Testis (tissue), 3 donors: ENCODE data around the gene WLS. TPM values are rescaled to one million over a fixed set of nuclear protein-coding genes. Genes with fewer than 3 reads are reported as not detected.
"Not testable (repeated sequence)": the region's sequence is repeated elsewhere in the genome, so short reads cannot be mapped to it uniquely, and the experiment has no call there.

ENCODE experiments used
- DNase-seq: peaks from one replicate; pipeline ENCODE4 v3.0.0-alpha.2; 2019
- H3K27ac ChIP-seq, 2 donors: fragments of 200-600 bp; sonication (generic); one replicate each; pipeline ENCODE4 v1.5.1; 2019
- H3K27me3 ChIP-seq: fragments of 200-600 bp; sonication (generic); one replicate; pipeline ENCODE4 v1.5.1; 2019
- H3K36me3 ChIP-seq: fragments of 200-600 bp; sonication (generic); one replicate; pipeline ENCODE4 v1.5.1; 2017; ENCODE audit warnings: low read depth; ENCODE audit errors: missing control alignments
- H3K4me1 ChIP-seq: fragments of 200-600 bp; sonication (generic); one replicate; pipeline ENCODE4 v1.5.1; 2019
- H3K4me3 ChIP-seq, 2 donors: fragments of 200-600 bp; sonication (generic); one replicate each; pipeline ENCODE4 v1.5.1; 2017 to 2019
- H3K9me3 ChIP-seq: fragments of 200-600 bp; sonication (generic); one replicate; pipeline ENCODE4 v1.5.1; 2017
- CTCF ChIP-seq, 3 experiments: fragments of 450-650 bp in 2 of 3; fragments of 200-600 bp in 1 of 3; sonication (generic) in 1 of 3; IDR thresholded peaks; one replicate each; pipeline ENCODE4 v1.5.1; 2016 to 2019; ENCODE audit warnings: antibody characterized with exemption in 3 of 3, mild to moderate bottlenecking in 2 of 3, moderate library complexity in 1 of 3
- POLR2A ChIP-seq: fragments of 450-650 bp; IDR thresholded peaks from one replicate; pipeline ENCODE4 v1.6.1; 2017; ENCODE audit warnings: antibody characterized with exemption, mild to moderate bottlenecking, moderate library complexity
- WGBS, 2 donors: methylation state at CpG; one replicate each; pipeline ENCODE4 v1.1.5; 2018; 5-methylcytosine and 5-hydroxymethylcytosine counted together
- intact Hi-C: fragments of 100-400 bp; cut with DNase I; formaldehyde crosslinking; loops from one replicate; pipeline ENCODE4 v1.15.1; 2023; ENCODE audit warnings: low total_unique reads
- polyA plus RNA-seq: library from polyadenylated mRNA; stranded (reverse); fragments of 350-450 nt; fragmentation: Illumina TruSeq; extraction: RNeasy Lipid Tissue Mini Kit (QIAGEN cat#74804); gene quantifications from one replicate; pipeline ENCODE4 v1.2.3, GENCODE V29; 2014; ENCODE audit warnings: low read depth, low replicate concordance; ENCODE audit not compliant: insufficient read depth
- total RNA-seq, 2 donors: library from RNA; depleted of rRNA; stranded (reverse); fragments of >200 nt; gene quantifications; one replicate each; pipeline ENCODE4 v1.2.3, GENCODE V29; 2016

The WLS gene
- total and polyA plus RNA-seq, 3 donors from 2014 or later = 32.6 to 93.7 (median 75.5) TPM

DNA sequence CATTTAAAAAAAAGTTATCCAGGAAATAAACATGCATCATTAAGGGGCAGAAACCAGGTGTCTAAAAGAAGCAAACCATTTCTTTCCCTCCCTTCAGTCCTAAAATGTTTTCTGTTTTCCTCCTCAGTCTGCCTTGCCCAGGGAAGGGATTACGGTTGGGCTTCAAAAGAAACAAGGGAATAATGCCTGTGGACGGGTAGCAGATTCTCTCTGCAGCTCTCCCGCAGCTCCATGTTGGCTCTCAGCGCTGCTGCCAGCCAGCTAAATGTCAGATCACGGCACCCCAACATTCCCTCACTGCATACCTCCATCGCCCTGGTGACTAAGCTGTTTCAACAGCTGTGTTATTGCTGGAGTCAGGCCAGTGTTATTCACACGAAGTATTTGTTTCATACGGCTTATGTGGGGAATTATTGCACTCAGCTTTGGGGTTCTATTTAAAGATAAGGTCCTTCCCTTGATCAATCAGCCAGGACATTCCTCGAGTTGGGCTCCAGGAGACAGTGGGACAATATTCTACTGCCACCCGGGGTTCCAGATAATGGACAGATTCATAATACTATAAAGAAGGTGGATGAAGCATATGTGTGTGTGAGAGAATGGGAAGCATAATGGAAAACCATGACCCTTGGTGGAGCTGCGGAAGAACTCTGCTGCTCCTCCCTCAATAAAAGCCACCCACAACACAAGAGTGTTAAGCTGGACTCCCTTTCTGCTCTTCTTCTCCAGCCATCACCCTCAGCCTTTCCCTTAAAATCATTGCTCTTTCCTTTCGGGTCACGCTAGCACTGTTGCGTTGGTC lies 58.2 kb downstream of the WLS start:
- H3K4me1 ChIP-seq = peaks cover 26% of the 10 kb centered on the region
- no peaks in the 10 kb centered on the region for H3K9me3 ChIP-seq
- H3K36me3 ChIP-seq = no peaks in the 10 kb centered on the region
- intact Hi-C loops = no loop called here
- 52 to 55% methylated on average over 14 of the region's 14 CpGs for WGBS, 2 donors
- TF ChIP-seq CTCF (IDR thresholded peaks at IDR 0.05) (no peak), POLR2A (no peak)
- DNase-seq = peak; percentile 70
- peak overlapping the region; percentile 55 to 67 for H3K27ac ChIP-seq
- H3K27me3 ChIP-seq = no peaks in the 10 kb centered on the region
- H3K4me3 ChIP-seq = no peak overlapping the region

DNA sequence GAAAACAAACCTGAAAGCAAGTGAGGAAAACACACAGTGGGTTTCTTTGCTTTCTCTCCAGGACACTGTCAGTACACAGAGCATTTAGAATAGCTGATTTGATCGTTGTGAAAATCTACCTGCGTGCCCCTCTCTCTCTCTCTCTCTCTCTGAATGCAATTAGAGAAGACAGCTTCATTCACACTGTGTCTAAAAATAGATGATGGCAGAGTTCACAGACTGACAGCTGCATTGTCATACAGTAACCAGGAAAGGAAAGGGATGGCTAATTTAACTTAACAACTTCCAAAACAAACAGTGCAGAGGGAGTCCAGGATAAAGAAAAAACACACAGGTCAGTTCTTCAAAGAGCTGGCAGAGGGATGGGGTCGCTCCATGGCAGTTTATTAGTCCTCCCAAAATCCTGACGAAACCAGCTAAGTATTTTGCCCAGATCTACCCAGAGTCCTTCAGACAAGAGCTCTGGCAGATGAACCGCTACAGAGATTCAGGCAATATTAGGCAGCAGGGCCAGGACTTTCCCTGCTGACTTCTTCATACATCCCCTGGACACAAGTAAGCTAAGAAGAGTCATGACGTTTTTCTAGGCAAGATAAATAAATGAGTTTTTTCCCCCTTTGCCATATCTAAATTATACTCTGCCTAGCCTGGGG lies 58.9 kb downstream of the WLS start:
- TF ChIP-seq POLR2A (no peak), CTCF (IDR thresholded peaks at IDR 0.05) (no peak)
- Histone ChIP-seq H3K36me3 (no peaks in the 10 kb centered on the region), H3K27ac (peak overlapping the region; percentile 55 to 67), H3K9me3 (no peaks in the 10 kb centered on the region), H3K27me3 (no peaks in the 10 kb centered on the region), H3K4me3 (no peak overlapping the region), H3K4me1 (peaks cover 26% of the 10 kb centered on the region)
- WGBS, 2 donors = 44% methylated on average over 6 of the region's 6 CpGs
- DNase-seq = no peak
- intact Hi-C loops = no loop called here

DNA sequence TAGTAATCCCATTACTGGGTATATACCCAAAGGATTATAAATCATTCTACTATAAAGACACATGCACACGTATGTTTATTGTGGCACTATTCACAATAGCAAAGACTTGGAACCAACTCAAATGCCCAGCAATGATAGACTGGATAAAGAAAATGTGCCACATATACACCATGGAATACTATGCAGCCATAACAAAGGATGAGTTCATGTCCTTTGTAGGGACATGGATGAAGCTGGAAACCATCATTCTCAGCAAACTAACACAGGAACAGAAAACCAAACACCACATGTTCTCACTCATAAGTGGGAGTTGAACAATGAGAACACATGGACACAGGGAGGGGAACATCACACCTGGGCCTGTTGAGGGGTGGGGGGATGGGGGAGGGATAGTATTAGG lies 60.5 kb downstream of the WLS start:
- H3K36me3 ChIP-seq, H3K9me3 ChIP-seq, H3K27ac ChIP-seq, intact Hi-C loops, DNase-seq, H3K4me3 ChIP-seq, H3K27me3 ChIP-seq: not testable (repeated sequence)
- H3K4me1 ChIP-seq = peaks cover 26% of the 10 kb centered on the region
- whole genome bisulfite sequencing, 2 donors = 68 to 100% methylated on average over 1 of the region's 1 CpG

DNA sequence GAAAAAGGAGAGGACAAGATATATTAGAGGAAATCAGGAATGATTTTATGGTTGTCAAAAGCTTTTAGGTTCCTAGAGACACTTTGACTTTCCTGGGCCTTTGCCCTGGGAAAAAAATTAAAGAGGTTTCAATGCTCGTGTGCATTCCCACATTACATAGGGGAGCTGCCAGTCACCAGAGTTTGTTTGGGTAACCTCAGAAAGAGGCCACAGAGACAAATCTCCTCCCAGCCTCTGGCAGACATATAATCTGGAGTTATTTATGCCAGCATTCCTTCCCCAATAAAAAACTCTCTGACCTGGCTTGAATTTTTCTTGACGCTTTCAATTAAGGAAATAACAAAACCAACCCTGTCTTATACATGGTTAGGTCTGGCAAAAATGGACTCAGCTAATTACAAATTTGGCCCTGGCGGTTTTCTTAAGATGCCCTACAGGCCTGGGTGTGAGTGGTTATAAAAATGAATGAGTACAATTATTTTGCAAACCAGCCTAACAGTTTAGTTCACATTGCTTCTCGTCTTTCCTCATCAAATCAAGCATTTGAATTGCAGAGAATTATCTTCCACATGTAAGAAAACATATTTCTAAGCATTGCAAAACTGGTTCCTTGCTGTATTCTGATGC lies 63.7 kb downstream of the WLS start:
- no peak for DNase-seq
- Histone ChIP-seq H3K4me3 (no peak overlapping the region), H3K9me3 (no peaks in the 10 kb centered on the region), H3K4me1 (peaks cover 9% of the 10 kb centered on the region), H3K27me3 (no peaks in the 10 kb centered on the region), H3K36me3 (no peaks in the 10 kb centered on the region), H3K27ac (no peak overlapping the region)
- WGBS, 2 donors = 76 to 88% methylated on average over 4 of the region's 4 CpGs
- TF ChIP-seq POLR2A (no peak), CTCF (IDR thresholded peaks at IDR 0.05) (no peak)
- intact Hi-C loops = no loop called here

DNA sequence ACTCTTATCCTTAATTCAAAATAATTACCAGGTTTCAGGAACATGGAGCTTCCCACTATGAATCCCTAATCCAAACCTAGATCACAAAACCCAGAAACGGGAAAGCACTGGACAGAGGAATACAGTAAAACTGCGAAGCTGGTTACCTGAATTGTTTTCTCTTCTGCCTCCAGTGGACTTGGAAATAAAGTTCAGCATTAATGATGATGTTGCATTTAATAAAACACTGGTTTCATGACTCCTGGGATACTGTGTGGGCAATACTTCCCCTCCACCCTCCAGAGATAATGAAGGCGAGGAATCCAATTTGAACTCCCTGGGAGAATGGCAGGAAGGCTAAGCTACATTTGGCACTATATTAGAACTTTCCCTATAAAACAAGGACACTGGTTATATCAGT lies 65.1 kb downstream of the WLS start:
- DNase-seq = no peak
- no peaks in the 10 kb centered on the region for H3K4me1 ChIP-seq
- intact Hi-C loops = no loop called here
- no peaks in the 10 kb centered on the region for H3K36me3 ChIP-seq
- no peak overlapping the region for H3K4me3 ChIP-seq
- no peaks in the 10 kb centered on the region for H3K9me3 ChIP-seq
- H3K27ac ChIP-seq = no peak overlapping the region
- TF ChIP-seq CTCF (IDR thresholded peaks at IDR 0.05) (no peak), POLR2A (no peak)
- 93 to 94% methylated on average over 3 of the region's 3 CpGs for WGBS, 2 donors
- no peaks in the 10 kb centered on the region for H3K27me3 ChIP-seq
